Fibroblast of skin of right biceps (primary cell): ENCODE data around the gene OR10AG1.

Source experiments
- DNase-seq: peaks from one replicate; pipeline ENCODE4 v3.0.0-alpha.2; 2013

OR10AG1 gene, protein sequence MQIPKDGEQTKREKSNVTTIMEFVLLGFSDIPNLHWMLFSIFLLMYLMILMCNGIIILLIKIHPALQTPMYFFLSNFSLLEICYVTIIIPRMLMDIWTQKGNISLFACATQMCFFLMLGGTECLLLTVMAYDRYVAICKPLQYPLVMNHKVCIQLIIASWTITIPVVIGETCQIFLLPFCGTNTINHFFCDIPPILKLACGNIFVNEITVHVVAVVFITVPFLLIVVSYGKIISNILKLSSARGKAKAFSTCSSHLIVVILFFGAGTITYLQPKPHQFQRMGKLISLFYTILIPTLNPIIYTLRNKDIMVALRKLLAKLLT

DNA sequence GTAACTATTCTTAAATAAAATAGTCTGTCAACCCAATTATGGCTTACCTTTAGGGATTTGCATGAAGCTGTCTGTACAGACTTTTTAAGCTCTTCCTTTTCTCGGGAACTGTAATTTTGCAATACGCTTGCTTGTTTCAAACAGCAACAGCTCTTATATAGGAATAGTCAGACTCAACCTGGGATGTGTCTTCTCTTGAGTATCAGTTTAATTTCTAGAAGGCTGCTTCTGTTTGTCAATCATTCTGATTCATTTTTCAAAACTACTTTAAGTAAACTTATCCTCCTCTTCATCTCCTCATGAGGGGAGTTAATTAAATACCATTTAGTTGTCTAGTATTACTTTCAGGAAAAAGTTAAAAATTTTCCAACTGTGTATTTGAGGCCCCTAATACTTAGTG is at the start of gene OR10AG1:
Gene OR10AG1, minus strand, starts transcription at position 101 of the 400 bp plus-strand sequence. Its CDS starts 38 bp downstream, at position 63.
- DNase-seq = no peak

DNA sequence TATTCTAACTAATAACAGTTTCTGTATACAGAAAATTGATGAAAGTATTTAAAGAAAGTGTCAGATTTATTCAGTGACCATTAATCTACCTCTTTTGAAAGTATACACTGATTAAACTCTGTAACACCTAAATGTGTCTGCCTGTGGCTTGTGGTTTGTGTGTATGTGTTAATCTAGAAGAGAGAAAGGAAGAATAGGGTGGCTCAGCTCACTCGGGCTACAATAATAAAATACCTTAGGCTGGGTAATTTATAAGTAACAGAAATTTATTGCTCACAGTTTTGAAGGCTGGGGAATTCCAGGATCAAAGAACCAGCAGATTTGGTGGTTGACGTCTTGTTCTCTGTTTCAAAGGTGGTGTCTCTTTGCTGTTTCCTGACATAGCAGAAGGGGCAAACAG is 44.1 kb upstream of the OR10AG1 start:
- DNase-seq = no peak

DNA sequence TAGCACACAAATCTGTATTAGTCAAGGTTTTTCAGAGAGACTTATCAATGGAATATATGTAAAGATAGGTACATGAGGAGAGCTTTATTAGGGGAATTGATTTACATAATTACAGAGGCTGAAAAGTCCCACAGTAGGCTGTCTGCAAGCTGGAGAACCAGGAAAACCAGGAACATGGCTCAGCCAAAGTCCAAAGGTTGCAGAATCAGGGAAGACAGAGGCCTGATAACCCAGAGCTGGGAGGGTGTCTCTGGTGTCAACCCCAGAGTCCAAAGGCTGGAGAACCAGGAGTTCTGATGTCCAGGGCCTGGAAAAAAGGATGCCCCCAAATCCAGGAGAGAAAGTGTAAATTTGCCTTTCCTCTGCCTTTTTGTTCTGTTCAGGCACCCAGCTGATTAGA is 41.0 kb upstream of the OR10AG1 start:
- DNase-seq = no peak

DNA sequence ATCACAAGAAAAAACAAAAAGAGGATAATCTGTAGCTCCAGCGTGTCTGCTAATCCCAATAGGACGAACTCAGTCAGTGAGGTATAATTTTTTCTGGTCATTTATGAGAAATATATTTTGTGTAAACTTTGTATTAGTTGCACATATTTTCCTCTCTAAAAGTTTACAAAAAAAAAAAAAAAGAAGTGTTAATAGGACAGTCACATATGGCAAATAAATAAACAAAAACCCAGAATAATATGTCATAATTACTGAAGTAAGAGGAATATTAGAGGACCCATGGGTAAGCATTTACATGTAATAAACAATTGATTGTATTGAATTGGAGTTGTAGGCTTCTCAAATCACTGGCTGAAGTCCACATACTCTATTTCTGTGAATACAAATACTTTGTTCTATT is 24.8 kb upstream of the OR10AG1 start, which contains the start of gene OR5F1:
Gene OR5F1, minus strand, starts transcription at position 101 of the 400 bp plus-strand sequence. Its CDS starts 0 bp downstream, at position 101.
- no peak for DNase-seq

DNA sequence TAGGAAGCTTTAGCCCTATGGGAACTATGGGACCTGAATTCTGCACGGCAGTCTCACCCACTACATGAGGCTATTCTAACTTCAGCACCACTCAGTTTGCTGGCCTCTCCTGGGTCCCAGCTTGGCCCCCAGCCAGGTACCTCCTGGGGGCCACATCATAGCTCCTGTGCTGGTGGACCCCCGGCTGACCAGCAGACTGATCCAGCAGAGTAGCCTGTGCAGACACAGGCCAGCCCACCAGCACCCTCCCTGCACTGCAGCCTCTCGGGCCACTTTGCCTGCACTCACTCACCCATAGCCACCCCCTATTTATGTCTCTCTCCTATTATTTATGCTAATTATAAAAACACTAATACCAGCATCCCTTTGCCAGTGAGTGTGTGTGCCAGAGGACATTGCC is 1.2 kb upstream of the OR10AG1 start:
- DNase-seq = no peak

DNA sequence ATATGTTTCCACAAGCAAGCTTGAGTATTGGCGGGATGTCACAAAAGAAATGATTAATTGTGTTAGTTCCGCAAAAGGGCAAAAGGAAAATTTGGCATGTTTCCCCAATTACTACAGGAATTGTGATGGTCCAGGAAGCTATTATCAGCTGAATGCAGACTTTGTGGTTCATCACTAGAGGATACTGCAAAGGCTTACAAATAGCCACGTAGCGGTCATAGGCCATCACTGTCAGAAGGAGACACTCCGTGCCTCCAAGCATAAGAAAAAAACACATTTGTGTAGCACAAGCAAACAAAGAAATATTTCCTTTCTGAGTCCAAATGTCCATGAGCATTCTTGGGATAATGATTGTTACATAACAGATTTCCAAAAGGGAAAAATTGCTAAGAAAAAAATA is 1.8 kb downstream of the OR10AG1 start:
- no peak for DNase-seq

DNA sequence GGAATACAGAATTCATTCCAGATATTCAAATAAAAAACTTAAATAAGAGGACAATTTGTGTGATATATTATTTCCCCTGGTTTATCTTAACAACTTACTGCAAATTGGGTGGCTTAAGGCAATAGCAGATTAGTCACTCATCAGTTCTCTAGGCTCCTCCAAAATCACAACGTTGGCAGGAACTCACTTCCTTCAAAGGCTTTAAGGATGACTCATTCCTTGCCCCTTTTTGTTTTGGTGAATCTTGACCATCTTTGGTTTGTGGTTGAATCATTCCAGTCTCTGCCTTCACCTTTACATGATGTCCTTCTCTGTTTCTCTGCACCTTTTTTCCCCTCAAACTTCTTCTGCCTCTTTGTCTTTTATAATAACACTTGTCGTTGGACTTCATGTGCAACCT is 3.4 kb downstream of the OR10AG1 start:
- no peak for DNase-seq

DNA sequence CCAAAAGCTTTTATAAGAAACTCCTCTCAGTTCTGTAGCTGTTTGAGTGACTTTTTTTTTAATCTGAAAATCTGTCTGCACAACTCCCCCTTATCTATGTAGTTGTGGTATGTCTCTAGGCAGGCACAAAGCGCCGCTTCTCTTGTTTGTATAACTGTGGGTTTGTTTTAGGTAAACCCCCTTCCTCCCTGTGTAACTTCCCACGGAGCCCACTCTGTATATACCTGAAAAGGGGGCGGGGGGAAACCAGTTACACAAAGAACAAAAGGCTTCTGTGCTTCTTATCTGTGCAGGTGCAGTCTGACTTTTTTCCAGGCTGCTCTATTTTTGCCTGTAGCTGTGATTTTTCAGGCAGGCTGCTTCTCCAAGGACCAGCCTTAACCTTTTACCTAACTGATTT is 13.2 kb downstream of the OR10AG1 start:
- DNase-seq = no peak

DNA sequence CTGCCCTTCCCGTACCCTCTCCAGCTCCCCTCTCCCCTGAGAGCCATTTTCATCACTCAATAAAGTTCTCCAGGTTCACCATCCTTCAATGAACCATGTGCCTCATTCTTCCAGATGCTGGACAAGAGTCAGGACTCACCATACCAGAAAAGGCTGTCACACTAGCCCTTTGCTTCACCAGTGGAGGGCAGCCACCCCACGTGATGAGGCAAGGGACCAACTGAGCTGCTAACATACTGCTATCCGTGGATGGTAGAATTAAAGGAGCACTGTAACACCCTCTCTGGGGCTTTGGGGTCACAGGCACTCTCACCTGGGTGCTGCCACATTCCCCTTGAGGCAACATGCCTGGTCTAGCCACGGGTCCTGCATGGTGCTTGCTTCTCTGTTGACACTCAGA is 20.4 kb downstream of the OR10AG1 start:
- DNase-seq = no peak

DNA sequence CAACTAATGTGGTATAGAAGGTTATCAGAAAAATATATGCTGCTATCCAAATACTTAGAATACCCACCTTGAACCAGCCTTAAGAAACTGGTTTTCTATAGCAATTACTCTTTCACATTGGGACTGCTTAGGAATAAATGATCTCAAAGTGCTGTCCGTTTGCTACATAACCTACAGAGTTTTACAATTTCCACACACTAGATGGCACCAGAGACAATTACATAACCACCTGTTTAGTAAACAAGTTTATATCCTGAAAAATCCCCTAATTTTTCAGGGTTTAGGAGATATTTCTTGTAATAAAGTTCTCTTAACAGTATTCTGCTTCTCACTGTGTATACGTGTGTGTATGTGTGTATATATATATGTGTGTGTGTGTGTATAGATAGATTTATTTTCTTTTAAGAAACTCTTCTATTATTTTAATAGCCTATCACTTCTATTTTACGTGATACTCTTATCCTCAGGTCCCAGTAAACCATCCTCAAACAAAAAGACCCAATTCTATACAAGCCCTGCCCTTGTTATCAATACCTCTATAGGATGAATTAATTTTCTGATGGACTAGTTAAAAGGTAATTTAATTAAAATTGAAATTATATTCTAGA is 26.9 kb downstream of the OR10AG1 start:
- DNase-seq = peak; percentile 3

DNA sequence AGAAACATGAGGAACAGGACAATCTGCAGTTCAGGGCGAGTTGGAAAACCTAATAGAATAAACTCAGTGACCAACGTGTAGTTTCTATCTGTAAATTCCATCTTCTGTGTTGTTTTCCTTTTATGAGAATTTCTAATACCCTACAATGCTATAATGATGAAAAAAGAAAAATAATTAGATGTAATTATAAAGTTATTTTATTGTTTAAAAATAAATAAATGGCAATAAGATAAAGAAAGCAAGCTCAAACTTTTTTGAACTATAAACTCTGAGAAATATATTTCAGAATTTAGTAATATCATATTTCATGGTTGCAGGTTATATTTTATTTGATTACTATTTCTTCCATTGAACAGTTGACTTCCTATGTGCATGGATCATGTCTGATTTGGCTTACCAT is 33.4 kb downstream of the OR10AG1 start, which contains the start of gene OR5I1:
Gene OR5I1, minus strand, starts transcription at position 101 of the 400 bp plus-strand sequence. Its CDS starts 0 bp downstream, at position 101.
- DNase-seq = no peak

DNA sequence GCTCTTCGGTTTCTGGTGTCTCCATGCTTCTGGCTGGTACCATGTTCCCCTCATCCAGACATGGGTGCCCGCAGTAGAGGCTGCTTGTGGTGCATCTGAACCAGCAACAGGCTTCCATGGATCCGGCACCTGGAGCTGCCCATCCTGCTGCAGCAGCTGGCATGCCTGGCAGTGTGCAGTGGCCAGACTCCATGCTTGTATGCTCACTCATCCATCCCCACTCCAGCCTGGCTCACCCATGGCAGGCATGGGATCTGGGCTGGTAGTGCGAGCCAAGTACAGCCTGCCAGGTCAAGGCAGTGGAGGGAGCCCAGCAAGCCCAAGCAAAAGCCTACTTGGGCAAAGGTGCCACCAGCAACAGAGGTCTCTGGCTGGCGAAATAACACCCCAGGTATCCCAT is 49.2 kb downstream of the OR10AG1 start:
- DNase-seq = no peak
